GM10847 (cell line): Measurements from ENCODE around the gene KRT86.

Source experiments
- POLR2A ChIP-seq: IDR thresholded peaks from 2 replicates; pipeline ENCODE4 v1.6.1; 2011; ENCODE audit not compliant: insufficient read length; ENCODE audit errors: extremely low read depth

KRT86 gene

GRCh38 chr12:52235001-52235764 is 39.3 kb upstream of the KRT86 start:
- TF ChIP-seq POLR2A, result no peak

GRCh38 chr12:52235822-52236361 is 38.6 kb upstream of the KRT86 start:
- no peak for TF ChIP-seq POLR2A

- TF ChIP-seq POLR2A, result no peak
These were observed 37.9 kb upstream of the KRT86 start for GRCh38 chr12:52236386-52237050.

- no peak for TF ChIP-seq POLR2A
These were observed 36.1 kb upstream of the KRT86 start for GRCh38 chr12:52238207-52238840.

- TF ChIP-seq POLR2A, result no peak
These were observed 35.4 kb upstream of the KRT86 start for GRCh38 chr12:52238916-52239646.

GRCh38 chr12:52239767-52240166 is 34.7 kb upstream of the KRT86 start:
- no peak for TF ChIP-seq POLR2A

- TF ChIP-seq POLR2A, result no peak
These were observed 33.1 kb upstream of the KRT86 start for GRCh38 chr12:52241205-52241842.

GRCh38 chr12:52242442-52243258 is 31.8 kb upstream of the KRT86 start:
- TF ChIP-seq POLR2A, result no peak

GRCh38 chr12:52243259-52243855 is 31.1 kb upstream of the KRT86 start:
- TF ChIP-seq POLR2A, result no peak

- peak; percentile 21 for TF ChIP-seq POLR2A
These were observed 30.4 kb upstream of the KRT86 start for GRCh38 chr12:52243856-52244614.

- TF ChIP-seq POLR2A, result no peak
These were observed 29.8 kb upstream of the KRT86 start for GRCh38 chr12:52244615-52244994.

GRCh38 chr12:52245259-52245961 is 29.0 kb upstream of the KRT86 start:
- TF ChIP-seq POLR2A, result no peak
